H1 (cell line): ENCODE measurements around the gene DNAH8. TPM values are rescaled to one million over a fixed set of nuclear protein-coding genes. Genes with fewer than 3 reads are reported as not detected.
A peak's percentile ranks its signal among the peaks of the same experiment; 100 is the strongest.

Experiments used
- CTCF ChIA-PET: fragments of 300-600 bp; sonication (Branson Sonifier 250); formaldehyde crosslinking; loops from one replicate; lab custom pipeline; 2021; ENCODE audit not compliant: partially characterized antibody; lab: Charles Lee
- POLR2A ChIA-PET: fragments of 300-600 bp; sonication (Branson Sonifier 250); formaldehyde crosslinking; loops from one replicate; lab custom pipeline; 2021; ENCODE audit warnings: inconsistent platforms; ENCODE audit not compliant: partially characterized antibody; lab: Charles Lee
- DNase-seq, 2 experiments: peaks; one replicate each; pipeline versions ENCODE4 v3.0.0 to v3.0.0-alpha.2; 2010 to 2022; ENCODE audit warnings: low spot score in 2 of 2, low read depth in 1 of 2, mixed read lengths in 1 of 2
- FAIRE-seq: peaks from 2 replicates; lab custom pipeline; 2011; peaks lifted over from hg19 to GRCh38; lab: Jason Lieb, UNC
- H2AFZ ChIP-seq: 2 replicates; pipeline ENCODE4 v1.8.1; 2012; ENCODE audit warnings: low read length, inconsistent platforms
- H2AK5ac ChIP-seq: 2 replicates; pipeline ENCODE4 v1.6.1; 2013; ENCODE audit warnings: low read depth, low read length
- H2BK120ac ChIP-seq: replicated peaks from 2 replicates; pipeline ENCODE3; 2013; ENCODE audit warnings: low read depth, low read length, inconsistent platforms
- H2BK12ac ChIP-seq: 2 replicates; pipeline ENCODE4 v1.6.1; 2013; ENCODE audit warnings: low read depth, low read length
- H2BK15ac ChIP-seq: 2 replicates; pipeline ENCODE4 v1.6.1; 2013; ENCODE audit warnings: low read length
- H2BK20ac ChIP-seq: 2 replicates; pipeline ENCODE4 v1.6.1; 2013; ENCODE audit warnings: low read length
- H2BK5ac ChIP-seq: 2 replicates; pipeline ENCODE4 v1.6.1; 2013; ENCODE audit warnings: low read depth, low read length
- H3K14ac ChIP-seq: 2 replicates; pipeline ENCODE4 v1.6.1; 2013; ENCODE audit warnings: inconsistent platforms; ENCODE audit not compliant: insufficient read length
- H3K18ac ChIP-seq: 2 replicates; pipeline ENCODE4 v1.6.1; 2013; ENCODE audit warnings: low read length; ENCODE audit errors: extremely low read depth
- H3K23ac ChIP-seq: 2 replicates; pipeline ENCODE4 v1.6.1; 2013; ENCODE audit warnings: inconsistent platforms; ENCODE audit not compliant: insufficient read length
- H3K23me2 ChIP-seq: 2 replicates; pipeline ENCODE4 v1.6.1; 2013; ENCODE audit warnings: low read depth, low read length
- H3K27ac ChIP-seq: 2 replicates; pipeline ENCODE4 v1.6.1; 2011; ENCODE audit warnings: low read depth, low read length, inconsistent platforms
- H3K27me3 ChIP-seq, 4 experiments: replicated peaks in 1 of 4; 1 replicate in 1 of 4; 2 replicates in 3 of 4; pipeline versions ENCODE4 v1.6.1 to v1.8.1; 2011 to 2013; ENCODE audit warnings: low read length in 3 of 4, mild to moderate bottlenecking in 3 of 4, inconsistent platforms in 2 of 4, mixed read lengths in 2 of 4, moderate library complexity in 1 of 4; ENCODE audit not compliant: control insufficient read depth in 3 of 4, insufficient read depth in 3 of 4; ENCODE audit errors: extremely low read depth in 1 of 4
- H3K36me3 ChIP-seq, 4 experiments: 2 replicates each; pipeline versions ENCODE4 v1.6.1 to v1.8.1; 2011 to 2013; ENCODE audit warnings: mild to moderate bottlenecking in 4 of 4, low read length in 3 of 4, moderate library complexity in 2 of 4, control low read depth in 1 of 4, inconsistent platforms in 1 of 4; ENCODE audit not compliant: insufficient read depth in 4 of 4, control insufficient read depth in 2 of 4
- H3K4ac ChIP-seq: replicated peaks from 2 replicates; pipeline ENCODE3; 2013; ENCODE audit warnings: low read length, low read depth, mixed read lengths, inconsistent platforms; ENCODE audit not compliant: insufficient read length
- H3K4me1 ChIP-seq, 4 experiments: replicated peaks in 1 of 4; 1 replicate in 1 of 4; 2 replicates in 3 of 4; pipeline versions ENCODE4 v1.6.1 to v1.8.1; 2011 to 2013; ENCODE audit warnings: low read length in 3 of 4, inconsistent platforms in 2 of 4, mixed read lengths in 1 of 4; ENCODE audit not compliant: insufficient read depth in 4 of 4, control insufficient read depth in 3 of 4
- H3K4me2 ChIP-seq, 2 experiments: 2 replicates each; pipeline versions ENCODE4 v1.6.1 to v1.8.1; 2011 to 2013; ENCODE audit warnings: low read depth in 2 of 2, low read length in 2 of 2, control low read depth in 1 of 2, inconsistent platforms in 1 of 2, mild to moderate bottlenecking in 1 of 2; ENCODE audit not compliant: insufficient read depth in 1 of 2
- H3K4me3 ChIP-seq, 4 experiments: fragments of 200-600, 300-600 bp in 1 of 4; sonication (generic), shearing (Covaris generic), sonication (Bioruptor Twin) in 1 of 4; 2 replicates each; pipeline versions ENCODE4 v1.5.1 to v1.8.1; 2011 to 2016; ENCODE audit warnings: low read length in 4 of 4, low read depth in 3 of 4, control low read depth in 2 of 4, inconsistent platforms in 2 of 4, mild to moderate bottlenecking in 2 of 4, mixed read lengths in 1 of 4, moderate library complexity in 1 of 4; ENCODE audit not compliant: insufficient read depth in 2 of 4; ENCODE audit errors: extremely low read depth in 1 of 4
- H3K56ac ChIP-seq: replicated peaks from 2 replicates; pipeline ENCODE3; 2013; ENCODE audit warnings: low read depth, mild to moderate bottlenecking, mixed read lengths, low read length, inconsistent platforms; ENCODE audit not compliant: insufficient read length
- H3K79me1 ChIP-seq: 2 replicates; pipeline ENCODE4 v1.6.1; 2013; ENCODE audit warnings: low read depth, low read length, control low read depth
- H3K79me2 ChIP-seq, 2 experiments: 2 replicates each; pipeline versions ENCODE4 v1.6.1 to v1.8.1; 2012 to 2013; ENCODE audit warnings: low read length in 2 of 2, mild to moderate bottlenecking in 2 of 2, inconsistent platforms in 1 of 2; ENCODE audit not compliant: insufficient read depth in 2 of 2, control insufficient read depth in 1 of 2
- H3K9ac ChIP-seq, 4 experiments: replicated peaks in 1 of 4; 1 replicate in 1 of 4; 2 replicates in 3 of 4; pipeline versions ENCODE4 v1.6.1 to v1.8.1; 2011 to 2013; ENCODE audit warnings: low read depth in 3 of 4, low read length in 3 of 4, control low read depth in 2 of 4, mild to moderate bottlenecking in 2 of 4, moderate library complexity in 2 of 4, inconsistent platforms in 1 of 4; ENCODE audit errors: extremely low read depth in 1 of 4
- H3K9me3 ChIP-seq, 2 experiments: 2 replicates each; pipeline versions ENCODE4 v1.6.1 to v1.8.1; 2012 to 2013; ENCODE audit warnings: mild to moderate bottlenecking in 2 of 2, moderate library complexity in 2 of 2, control low read depth in 1 of 2, inconsistent platforms in 1 of 2, low read depth in 1 of 2, low read length in 1 of 2, mixed read lengths in 1 of 2; ENCODE audit not compliant: insufficient read depth in 2 of 2
- H4K20me1 ChIP-seq, 2 experiments: replicated peaks in 1 of 2; 2 replicates each; pipeline versions ENCODE3 to v1.8.1; 2011 to 2013; ENCODE audit warnings: inconsistent platforms in 2 of 2, low read length in 2 of 2, mild to moderate bottlenecking in 1 of 2; ENCODE audit not compliant: insufficient read depth in 2 of 2, control insufficient read depth in 1 of 2
- H4K5ac ChIP-seq: 2 replicates; pipeline ENCODE4 v1.6.1; 2013; ENCODE audit warnings: low read length, low read depth, mixed read lengths, inconsistent platforms; ENCODE audit not compliant: insufficient read length
- H4K8ac ChIP-seq: 2 replicates; pipeline ENCODE4 v1.8.0; 2013; ENCODE audit warnings: mild to moderate bottlenecking, moderate library complexity, low read length, inconsistent platforms; ENCODE audit not compliant: insufficient read depth; ENCODE audit errors: extremely low read depth
- H4K91ac ChIP-seq: replicated peaks from 2 replicates; pipeline ENCODE3; 2013; ENCODE audit warnings: low read length, mixed read lengths, inconsistent platforms; ENCODE audit not compliant: insufficient read length
- SUZ12 ChIP-seq: fragments of 200-600 bp; sonication (generic); IDR thresholded peaks from 2 replicates; pipeline ENCODE4 v1.6.1; 2012; ENCODE audit warnings: mild to moderate bottlenecking, inconsistent platforms, low read length, moderate library complexity, mixed read lengths
- WGBS, 2 experiments: shearing (Covaris generic) in 1 of 2; methylation state at CpG; one replicate each; pipeline versions ENCODE4 v1.1.6 to v1.1.7; 2013 to 2015; ENCODE audit warnings: low lambda C conversion rate in 2 of 2, mixed read lengths in 2 of 2, inconsistent platforms in 1 of 2, low coverage in 1 of 2, missing lambda C conversion rate in 1 of 2; ENCODE audit not compliant: insufficient replicate concordance in 2 of 2, insufficient coverage in 1 of 2, insufficient read length in 1 of 2; ENCODE audit errors: extremely low coverage in 1 of 2, missing lambda C conversion rate in 1 of 2; 5-methylcytosine and 5-hydroxymethylcytosine counted together
- polyA plus RNA-seq, 7 experiments: library from polyadenylated mRNA; depleted of rRNA in 3 of 7; stranded (reverse) in 5 of 7; unstranded in 2 of 7; fragments of >200 nt in 5 of 7; fragments of 200-250 nt in 2 of 7; gene quantifications; 1 replicate in 5 of 7; 2 replicates in 1 of 7; 4 replicates in 1 of 7; pipeline versions ENCODE4 v1.2.1 to v1.2.3, GENCODE V29; 2011 to 2013; ENCODE audit warnings: missing spikeins in 2 of 7, mixed read lengths in 2 of 7
- total RNA-seq: library from RNA; stranded (reverse); fragmentation: NEBNext Ultra II Directional; extraction: Animal tissue kit (Norgen Biotek cat#: 25700); gene quantifications from 2 replicates; pipeline ENCODE4 v1.2.1, GENCODE V29; 2021

Gene DNAH8
- total and polyA plus RNA-seq, 2 of the 8 experiments (the other 6 are each of a cell fraction or from before 2014, with no cell fraction given), result under 0.01 TPM; not detected in 1

DNA sequence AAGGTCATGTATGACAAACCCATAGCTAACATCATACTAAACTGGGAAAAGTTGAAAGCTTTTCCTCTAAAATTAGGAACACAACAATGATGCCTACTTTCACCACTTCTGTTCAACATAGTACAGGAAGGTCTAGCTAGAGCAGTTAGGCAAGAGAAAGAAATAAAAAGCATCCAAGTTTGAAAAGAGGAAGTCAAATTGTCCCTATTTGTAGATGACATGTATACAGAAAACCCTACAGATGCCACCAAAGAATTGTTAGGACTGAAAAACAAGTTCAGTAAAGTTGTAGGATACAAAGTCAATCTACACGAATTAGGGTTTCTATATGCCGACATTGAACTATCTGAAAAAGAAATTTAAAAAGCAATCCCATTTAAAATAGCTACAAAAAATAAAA, 244.0 kb downstream of the DNAH8 start:
- Histone ChIP-seq H3K27ac (no peak overlapping the region), H3K18ac (no peak overlapping the region), H3K23me2 (no peaks in the 10 kb centered on the region), H3K9ac (no peak overlapping the region), H2BK20ac (no peak overlapping the region), H2AK5ac (no peak overlapping the region), H3K4me3 (no peak overlapping the region), H2BK5ac (no peak overlapping the region), H3K4ac (no peak overlapping the region), H3K9me3 (no peaks in the 10 kb centered on the region; a peak in 1 of 4 replicates), H3K14ac (no peak overlapping the region), H3K4me1 (no peaks in the 10 kb centered on the region), H4K20me1 (no peaks in the 10 kb centered on the region), H3K79me2 (no peaks in the 10 kb centered on the region), H3K23ac (no peak overlapping the region), H2BK15ac (no peak overlapping the region), H4K5ac (no peak overlapping the region), H2BK120ac (no peak overlapping the region), H3K4me2 (no peak overlapping the region), H2BK12ac (no peak overlapping the region), H3K79me1 (no peaks in the 10 kb centered on the region), H4K8ac (no peak overlapping the region), H4K91ac (no peak overlapping the region), H3K56ac (no peak overlapping the region), H3K27me3 (no peaks in the 10 kb centered on the region), H2AFZ (no peak overlapping the region), H3K36me3 (no peaks in the 10 kb centered on the region)
- 96% methylated on average over 2 of the region's 2 CpGs; no CpG with 5 or more reads in 1 of the 2 experiments for WGBS, 2 experiments
- ChIA-PET POLR2A (no interaction called here), CTCF (interaction anchor here (1.2 kb wide), 1 partner anchor 13 kb away, joined by 3 read pairs; no protein-coding TSS in a partner anchor)
- FAIRE-seq (peak; percentile 39), DNase-seq (no peak)
- no peak for TF ChIP-seq SUZ12
